Activated CD4-positive, alpha-beta T cell treated with anti-CD3 and anti-CD28 coated beads for 24 hours (primary cell): ENCODE measurements around the gene SBNO1.
A peak's percentile ranks its signal among the peaks of the same experiment; 100 is the strongest.
"Not testable (repeated sequence)": the region's sequence is repeated elsewhere in the genome, so short reads cannot be mapped to it uniquely, and the experiment has no call there.

Source experiments
- DNase-seq, 2 donors: peaks; one replicate each; pipeline ENCODE4 v3.0.0-alpha.2; 2020; ENCODE audit warnings: low read depth in 2 of 2

The SBNO1 gene

GRCh38 chr12:123364532-123365024 lies at the start of gene SBNO1:
Gene SBNO1 (minus strand): TSS chr12:123364847. CDS start chr12:123350441, 14,406 bp downstream.
- DNase-seq, result peak; percentile 85 to 86

DNA sequence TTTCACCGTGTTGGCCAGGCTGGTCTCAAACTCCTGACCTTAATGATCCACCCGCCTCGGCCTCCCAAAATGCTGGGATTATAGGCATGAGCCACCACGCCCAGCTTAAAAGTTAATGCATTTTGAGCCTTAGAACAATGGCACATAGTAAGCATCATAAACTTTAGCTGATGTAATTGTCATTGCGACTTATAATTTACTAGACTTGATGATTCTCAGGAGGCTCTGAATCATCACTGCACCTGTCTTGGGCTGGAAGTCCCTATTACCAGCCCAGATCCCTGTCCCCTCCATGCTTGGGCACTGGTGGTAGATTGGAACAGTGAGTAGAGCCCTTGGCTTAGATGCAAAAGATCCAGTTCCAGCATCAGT lies 45.4 kb upstream of the SBNO1 start:
- DNase-seq, result no peak

DNA sequence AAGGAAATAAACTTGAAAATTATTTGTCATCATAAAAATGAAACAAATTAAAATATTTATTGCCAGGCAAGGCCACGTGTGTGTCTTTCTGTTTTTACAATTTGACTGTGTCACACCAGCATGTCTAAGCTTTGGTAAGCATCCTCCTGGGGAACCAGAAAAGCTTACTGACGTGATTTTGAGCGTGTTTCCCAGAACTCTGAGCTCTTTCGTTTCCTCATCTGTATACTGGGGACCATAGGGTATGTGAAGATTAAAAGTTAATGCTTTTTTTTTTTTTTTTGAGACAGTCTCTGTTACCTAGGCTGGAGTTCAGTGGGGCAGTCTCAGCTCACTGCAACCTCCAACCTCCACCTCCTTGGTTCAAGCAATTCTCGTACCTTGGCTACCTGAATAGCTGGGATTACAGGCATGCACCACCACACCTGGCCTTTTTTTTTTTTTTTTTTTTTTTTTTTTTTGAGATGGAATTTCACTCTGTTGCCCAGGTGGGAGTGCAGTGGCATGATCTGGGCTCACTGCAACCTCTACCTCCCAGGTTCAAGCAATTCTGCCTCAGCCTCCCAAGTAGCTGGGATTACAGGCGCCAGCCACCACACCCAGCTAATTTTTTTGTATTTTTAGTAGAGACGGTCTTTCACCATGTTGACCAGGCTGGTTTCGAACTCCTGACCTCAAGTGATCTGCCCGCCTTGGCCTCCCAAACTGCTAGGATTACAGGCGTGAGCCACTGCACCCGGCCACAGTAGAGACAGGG lies 44.8 kb upstream of the SBNO1 start:
- DNase-seq, result not testable (repeated sequence)

DNA sequence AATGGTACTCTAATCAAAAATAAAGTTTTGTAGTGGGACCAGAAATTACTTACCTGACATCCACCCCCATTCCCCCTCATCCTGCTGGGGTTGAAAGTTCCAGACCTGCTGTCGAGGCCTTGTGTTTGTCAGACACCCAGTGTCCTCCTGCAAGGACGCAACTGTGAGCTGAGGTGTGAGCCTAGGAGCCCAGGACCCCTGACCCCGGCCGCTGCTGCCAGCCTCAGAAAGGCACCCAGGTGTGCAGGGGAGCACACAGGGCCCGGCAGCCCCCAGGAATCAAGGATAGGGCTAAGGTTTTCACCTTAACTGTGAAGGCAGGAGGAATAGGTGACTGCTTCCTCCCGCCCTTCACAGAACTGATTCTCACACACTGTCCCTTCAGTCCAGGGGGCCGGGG lies 44.0 kb upstream of the SBNO1 start:
- not testable (repeated sequence) for DNase-seq

- not testable (repeated sequence) for DNase-seq
Observed at GRCh38 chr12:123407934-123408333, 43.3 kb upstream of the SBNO1 start.

- DNase-seq, result not testable (repeated sequence)
Observed at GRCh38 chr12:123407269-123407668, 42.6 kb upstream of the SBNO1 start.

DNA sequence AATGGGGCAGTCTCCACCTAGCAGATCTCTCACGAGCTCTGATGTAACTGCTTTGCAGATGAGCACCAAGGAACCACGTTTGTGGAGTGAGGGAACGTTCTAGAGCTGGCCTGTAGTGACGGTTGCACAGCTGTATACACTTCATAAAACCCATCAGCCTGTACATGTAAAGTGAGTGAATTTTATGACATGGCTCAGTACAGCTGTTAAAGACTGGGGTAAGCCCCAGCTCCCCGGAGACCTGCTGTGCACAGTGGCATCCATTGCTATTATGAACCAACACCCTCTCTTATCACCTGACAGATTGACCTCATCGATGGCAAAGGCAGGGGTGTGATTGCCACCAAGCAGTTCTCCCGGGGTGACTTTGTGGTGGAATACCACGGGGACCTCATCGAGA lies 39.9 kb upstream of the SBNO1 start:
- DNase-seq, result no peak

- DNase-seq, result no peak
Observed at GRCh38 chr12:123401753-123402683, 37.4 kb upstream of the SBNO1 start.

GRCh38 chr12:123399255-123399617 lies 34.6 kb upstream of the SBNO1 start:
- no peak for DNase-seq

DNA sequence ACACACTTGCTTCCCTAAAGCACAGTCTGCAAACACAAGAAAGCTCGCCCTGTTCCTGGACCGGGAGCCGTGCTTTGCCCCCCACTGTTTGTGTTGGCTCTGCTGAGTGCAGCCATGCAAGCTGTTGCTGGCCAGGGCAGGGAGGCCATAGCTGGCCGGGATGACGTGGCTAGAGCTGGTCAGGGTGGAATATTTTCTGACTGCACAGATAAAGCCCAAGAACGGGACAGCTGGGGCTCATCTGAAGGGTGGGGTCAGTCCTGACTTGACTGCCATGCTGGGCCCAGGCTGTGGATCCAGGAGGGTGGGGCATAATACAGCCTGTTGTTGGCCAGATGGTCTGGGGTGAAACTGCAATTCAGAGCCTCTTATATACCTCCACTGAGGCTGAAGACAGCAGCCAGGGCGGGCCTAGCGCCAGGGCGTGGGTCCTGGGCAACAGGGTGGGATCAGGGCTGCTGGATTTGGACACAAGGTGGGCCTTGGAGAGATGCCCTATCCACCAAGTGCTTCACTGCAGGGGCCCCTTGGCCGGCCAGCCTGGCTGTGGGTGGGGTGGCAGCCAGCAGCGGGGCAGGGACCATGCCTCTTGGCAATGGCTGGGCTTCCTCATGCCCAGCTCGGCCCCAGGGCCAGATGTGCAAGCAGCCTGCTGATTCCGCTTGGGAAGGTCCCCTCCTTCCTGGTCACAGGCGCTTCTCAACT lies 34.1 kb upstream of the SBNO1 start:
- no peak for DNase-seq

- DNase-seq, result no peak
Observed at GRCh38 chr12:123398177-123398549, 33.5 kb upstream of the SBNO1 start.

GRCh38 chr12:123397400-123397799 lies 32.8 kb upstream of the SBNO1 start:
- no peak for DNase-seq

GRCh38 chr12:123396954-123397353 lies 32.3 kb upstream of the SBNO1 start:
- DNase-seq, result no peak

- no peak for DNase-seq
Observed at GRCh38 chr12:123396543-123396942, 31.9 kb upstream of the SBNO1 start.

DNA sequence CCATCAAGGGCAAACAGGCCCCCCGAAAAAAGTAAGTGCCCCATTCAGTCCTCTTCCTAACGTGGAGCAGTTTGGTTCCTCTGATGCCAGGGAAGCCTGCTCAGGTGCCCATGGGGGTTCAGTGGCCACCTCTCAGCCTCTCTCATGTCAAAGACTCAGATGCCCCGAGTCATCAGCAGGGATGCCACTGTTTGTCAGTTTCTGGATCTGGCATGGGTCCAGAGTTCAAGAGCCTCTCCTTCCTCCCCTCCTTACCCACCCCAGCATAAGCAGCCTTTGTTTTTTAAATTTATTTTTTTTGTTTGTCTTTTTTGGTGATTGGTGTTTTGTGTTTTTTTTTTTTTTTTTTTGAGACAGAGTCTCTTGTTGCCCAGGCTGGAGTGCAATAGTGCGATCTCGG lies 30.6 kb upstream of the SBNO1 start:
- DNase-seq, result no peak

- no peak for DNase-seq
Observed at GRCh38 chr12:123393747-123394146, 29.1 kb upstream of the SBNO1 start.

- no peak for DNase-seq
Observed at GRCh38 chr12:123391546-123392343, 27.1 kb upstream of the SBNO1 start.

GRCh38 chr12:123390498-123391426 lies 26.1 kb upstream of the SBNO1 start:
- DNase-seq, result no peak

GRCh38 chr12:123389560-123390351 lies 25.1 kb upstream of the SBNO1 start:
- no peak for DNase-seq
